Body of pancreas (tissue), 4 donors: ENCODE measurements around the gene USP10. TPM values are rescaled to one million over a fixed set of nuclear protein-coding genes. Genes with fewer than 3 reads are reported as not detected.

Experiments
- ATAC-seq: fragments of 150-250 bp; one replicate; pipeline ENCODE4 v1.9.1; 2016
- DNase-seq, 4 donors: peaks; one replicate each; pipeline ENCODE4 v3.0.0-alpha.2; 2019
- H3K27ac ChIP-seq, 4 donors: fragments of 200-600 bp; sonication (generic); 1 replicate in 3 of 4; 2 replicates in 1 of 4; pipeline versions ENCODE4 v1.5.1 to v1.6.1; 2016 to 2019; ENCODE audit warnings: mild to moderate bottlenecking in 1 of 4, mixed read lengths in 1 of 4, moderate library complexity in 1 of 4
- H3K27me3 ChIP-seq, 2 donors: fragments of 200-600 bp; sonication (generic); one replicate each; pipeline ENCODE4 v1.6.0; 2016; ENCODE audit warnings: mild to moderate bottlenecking in 1 of 2
- H3K36me3 ChIP-seq, 2 donors: fragments of 200-600 bp; sonication (generic); replicated peaks in 1 of 2; 2 replicates each; pipeline ENCODE4 v1.5.1; 2016; ENCODE audit warnings: low read depth in 2 of 2; ENCODE audit not compliant: insufficient read depth in 1 of 2
- H3K4me1 ChIP-seq: fragments of 200-600 bp; sonication (generic); one replicate; pipeline ENCODE4 v1.6.0; 2016
- H3K4me3 ChIP-seq, 2 donors: fragments of 200-600 bp; sonication (generic); 1 replicate in 1 of 2; 2 replicates in 1 of 2; pipeline ENCODE4 v1.5.1; 2016 to 2019
- H3K9me3 ChIP-seq, 3 donors: fragments of 200-600 bp; sonication (generic); 1 replicate in 2 of 3; 2 replicates in 1 of 3; pipeline ENCODE4 v1.5.1; 2016
- POLR2A ChIP-seq, 3 donors: fragments of 450-650 bp; IDR thresholded peaks; one replicate each; pipeline ENCODE4 v1.6.1; 2016; ENCODE audit warnings: antibody characterized with exemption in 3 of 3, mild to moderate bottlenecking in 2 of 3
- WGBS, 2 donors: methylation state at CpG; one replicate each; pipeline ENCODE4 v1.1.5; 2017; 5-methylcytosine and 5-hydroxymethylcytosine counted together
- intact Hi-C: fragments of 100-400 bp; cut with DNase I; formaldehyde crosslinking; loops from one replicate; pipeline ENCODE4 v1.15.1; 2023
- total RNA-seq, 2 donors: library from RNA; depleted of rRNA; stranded (reverse); fragments of >200 nt; gene quantifications; one replicate each; pipeline ENCODE4 v1.1.0, GENCODE V29; 2016
- TF ChIP-seq, protein P1 (sequence below), 7 experiments: fragments of 450-650 bp in 4 of 7; fragments of 200-600 bp in 3 of 7; sonication (generic) in 3 of 7; IDR thresholded peaks; one replicate each; pipeline ENCODE4 v1.5.1; 2016 to 2019; ENCODE audit warnings: antibody characterized with exemption in 7 of 7

USP10 gene
- total RNA-seq, 2 donors from 2014 or later: 24.6 to 32.3 TPM

DNA sequence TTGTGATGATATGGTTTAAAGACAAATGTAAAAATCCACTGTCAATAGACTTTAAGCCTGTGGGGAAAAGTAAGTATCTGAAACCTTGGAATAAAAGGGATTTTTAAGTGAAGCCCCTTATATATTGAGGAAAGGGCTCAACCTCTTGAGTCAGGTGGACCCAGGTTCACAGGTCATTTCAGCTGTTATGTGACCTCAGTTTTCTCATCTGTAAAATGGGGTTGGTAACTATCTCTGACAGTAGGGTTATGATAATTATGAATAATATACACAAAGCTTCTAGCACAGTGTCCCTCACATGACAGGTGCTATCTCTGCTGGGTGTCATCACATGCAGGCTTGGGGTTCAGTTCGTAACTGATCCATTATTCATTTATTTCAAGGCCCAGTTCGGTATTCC lies 57.0 kb downstream of the USP10 start:
- TF ChIP-seq, protein P1, sequence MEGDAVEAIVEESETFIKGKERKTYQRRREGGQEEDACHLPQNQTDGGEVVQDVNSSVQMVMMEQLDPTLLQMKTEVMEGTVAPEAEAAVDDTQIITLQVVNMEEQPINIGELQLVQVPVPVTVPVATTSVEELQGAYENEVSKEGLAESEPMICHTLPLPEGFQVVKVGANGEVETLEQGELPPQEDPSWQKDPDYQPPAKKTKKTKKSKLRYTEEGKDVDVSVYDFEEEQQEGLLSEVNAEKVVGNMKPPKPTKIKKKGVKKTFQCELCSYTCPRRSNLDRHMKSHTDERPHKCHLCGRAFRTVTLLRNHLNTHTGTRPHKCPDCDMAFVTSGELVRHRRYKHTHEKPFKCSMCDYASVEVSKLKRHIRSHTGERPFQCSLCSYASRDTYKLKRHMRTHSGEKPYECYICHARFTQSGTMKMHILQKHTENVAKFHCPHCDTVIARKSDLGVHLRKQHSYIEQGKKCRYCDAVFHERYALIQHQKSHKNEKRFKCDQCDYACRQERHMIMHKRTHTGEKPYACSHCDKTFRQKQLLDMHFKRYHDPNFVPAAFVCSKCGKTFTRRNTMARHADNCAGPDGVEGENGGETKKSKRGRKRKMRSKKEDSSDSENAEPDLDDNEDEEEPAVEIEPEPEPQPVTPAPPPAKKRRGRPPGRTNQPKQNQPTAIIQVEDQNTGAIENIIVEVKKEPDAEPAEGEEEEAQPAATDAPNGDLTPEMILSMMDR (IDR thresholded peaks at IDR 0.05): no peak
- TF ChIP-seq POLR2A (IDR thresholded peaks at IDR 0.05): no peak
- no peaks in the 10 kb centered on the region for H3K27me3 ChIP-seq
- DNase-seq: no peak

DNA sequence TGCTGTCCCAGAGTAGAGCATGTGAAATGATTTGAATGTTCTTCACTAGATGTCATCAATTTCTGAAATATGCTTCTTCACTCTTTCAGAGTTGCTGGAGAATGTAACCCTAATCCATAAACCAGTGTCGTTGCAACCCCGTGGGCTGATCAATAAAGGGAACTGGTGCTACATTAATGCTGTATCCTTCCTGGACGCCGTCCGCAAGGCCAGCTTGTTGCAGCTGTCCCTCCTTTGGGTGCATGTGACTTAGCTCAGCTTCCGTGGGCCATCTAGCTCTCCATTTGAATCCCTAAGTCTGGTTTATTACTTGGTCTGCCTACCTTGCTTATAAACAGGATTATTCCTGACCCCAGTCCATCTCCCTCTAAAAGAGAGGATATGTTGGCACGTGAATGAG lies 58.8 kb downstream of the USP10 start:
- no peak for TF ChIP-seq POLR2A (IDR thresholded peaks at IDR 0.05)
- TF ChIP-seq, protein P1 (IDR thresholded peaks at IDR 0.05): no peak
- 64 to 77% methylated on average over 7 of the region's 7 CpGs for WGBS, 2 donors
- intact Hi-C loops: no loop called here
- Histone ChIP-seq H3K4me3 (no peak overlapping the region), H3K9me3 (no peaks in the 10 kb centered on the region), H3K27me3 (no peaks in the 10 kb centered on the region), H3K4me1 (peaks cover 13% of the 10 kb centered on the region), H3K27ac (no peak overlapping the region), H3K36me3 (peaks cover 0 to 11% of the 10 kb centered on the region in 2 donors)
- DNase-seq (no peak), ATAC-seq (no peak)

More for the DNA sequence above, 57.0 kb downstream of the USP10 start:
- WGBS, 2 donors: 43 to 50% methylated on average over 2 of the region's 2 CpGs
- ATAC-seq: no peak
- intact Hi-C loops: no loop called here
- Histone ChIP-seq H3K4me3 (no peak overlapping the region), H3K9me3 (no peaks in the 10 kb centered on the region), H3K27ac (no peak overlapping the region), H3K4me1 (peaks cover 14% of the 10 kb centered on the region), H3K36me3 (peaks cover 0 to 3% of the 10 kb centered on the region in 2 donors)

DNA sequence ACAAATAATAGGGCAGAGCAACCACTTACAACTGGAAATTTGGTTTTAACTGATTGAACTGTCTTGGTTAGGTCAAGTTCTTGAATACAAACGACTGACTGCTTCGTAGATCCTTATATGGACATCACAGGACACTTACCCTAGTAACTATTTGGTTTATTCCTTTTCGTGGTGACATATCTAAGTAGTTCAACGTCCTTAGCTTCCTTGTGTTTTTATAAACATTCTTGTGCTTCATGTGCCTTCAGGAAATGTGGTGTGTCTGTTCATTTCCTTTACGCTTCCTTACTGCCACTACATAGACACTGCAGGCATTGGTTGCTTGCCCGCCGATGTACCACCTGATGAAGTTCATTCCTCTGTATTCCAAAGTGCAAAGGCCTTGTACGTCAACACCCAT lies 59.3 kb downstream of the USP10 start:
- 66 to 85% methylated on average over 8 of the region's 8 CpGs for WGBS, 2 donors
- no peak overlapping the region for H3K27ac ChIP-seq
- intact Hi-C loops: no loop called here

DNA sequence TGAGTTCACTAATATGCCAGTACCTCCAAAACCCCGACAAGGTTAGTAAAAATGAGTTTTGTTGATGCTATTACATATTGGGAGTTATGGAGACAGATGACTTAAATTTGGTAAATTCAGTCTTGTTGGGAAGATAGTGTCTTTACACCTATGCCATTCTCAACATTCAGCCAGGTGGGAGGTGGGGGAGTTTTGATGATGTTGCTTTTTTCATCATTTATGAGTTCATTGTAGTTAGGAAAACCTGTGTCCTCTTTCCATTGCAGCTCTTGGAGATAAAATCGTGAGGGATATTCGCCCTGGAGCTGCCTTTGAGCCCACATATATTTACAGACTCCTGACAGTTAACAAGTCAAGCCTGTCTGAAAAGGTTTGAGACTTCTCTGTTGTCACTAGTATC lies 60.1 kb downstream of the USP10 start:
- no peaks in the 10 kb centered on the region for H3K27me3 ChIP-seq
- no peaks in the 10 kb centered on the region for H3K9me3 ChIP-seq
- peaks cover under 1% of the 10 kb centered on the region for H3K4me1 ChIP-seq
- ATAC-seq: no peak
- DNase-seq: no peak
- intact Hi-C loops: loop anchor here (5.0 kb wide), 1 partner anchor 202 kb away; no protein-coding TSS in a partner anchor
- H3K4me3 ChIP-seq: no peak overlapping the region
- H3K27ac ChIP-seq: no peak overlapping the region
- 83 to 89% methylated on average over 3 of the region's 3 CpGs for WGBS, 2 donors
- peaks cover 0 to 19% of the 10 kb centered on the region in 2 donors for H3K36me3 ChIP-seq
- TF ChIP-seq, protein P1 (IDR thresholded peaks at IDR 0.05): no peak
- TF ChIP-seq POLR2A (IDR thresholded peaks at IDR 0.05): no peak

More for the DNA sequence above, 59.3 kb downstream of the USP10 start:
- Histone ChIP-seq H3K4me1 (peaks cover 9% of the 10 kb centered on the region), H3K4me3 (no peak overlapping the region), H3K9me3 (no peaks in the 10 kb centered on the region), H3K27me3 (no peaks in the 10 kb centered on the region), H3K36me3 (peaks cover 0 to 14% of the 10 kb centered on the region in 2 donors)
- ATAC-seq: no peak
- no peak for DNase-seq
- TF ChIP-seq, protein P1 (IDR thresholded peaks at IDR 0.05): no peak
- TF ChIP-seq POLR2A (IDR thresholded peaks at IDR 0.05): no peak
